CD4-positive, alpha-beta memory T cell (primary cell): Measurements from ENCODE around the gene FAM83G. TPM values are rescaled to one million over a fixed set of nuclear protein-coding genes. Genes with fewer than 3 reads are reported as not detected.

Source experiments
- CTCF ChIA-PET: fragments of 350-600 bp; sonication (Branson Sonifier 250); formaldehyde crosslinking; loops from one replicate; lab custom pipeline; 2021; ENCODE audit warnings: inconsistent platforms; ENCODE audit not compliant: partially characterized antibody; lab: Charles Lee
- POLR2A ChIA-PET: fragments of 350-600 bp; sonication (Branson Sonifier 250); formaldehyde crosslinking; loops from one replicate; lab custom pipeline; 2021; ENCODE audit not compliant: partially characterized antibody; lab: Charles Lee
- DNase-seq, 5 donors: peaks; one replicate each; pipeline versions ENCODE4 v3.0.0 to v3.0.0-alpha.2; 2020 to 2022; ENCODE audit warnings: mixed read lengths in 1 of 5
- H3K27ac ChIP-seq: one replicate; pipeline ENCODE4 v1.7.0; 2013; ENCODE audit warnings: low read depth, low read length
- H3K27me3 ChIP-seq: 2 replicates; pipeline ENCODE4 v1.7.0; 2013; ENCODE audit warnings: mild to moderate bottlenecking, low read length, moderate library complexity; ENCODE audit not compliant: insufficient read depth
- H3K36me3 ChIP-seq: 2 replicates; pipeline ENCODE4 v1.7.0; 2013; ENCODE audit warnings: mild to moderate bottlenecking, low read length, moderate library complexity; ENCODE audit not compliant: insufficient read depth
- H3K4me1 ChIP-seq: 2 replicates; pipeline ENCODE4 v1.7.0; 2013; ENCODE audit warnings: mild to moderate bottlenecking, low read length, moderate library complexity; ENCODE audit not compliant: insufficient read depth
- H3K4me3 ChIP-seq, 2 donors: one replicate each; pipeline ENCODE4 v1.7.0; 2013; ENCODE audit warnings: low read length in 2 of 2, mild to moderate bottlenecking in 1 of 2
- H3K9me3 ChIP-seq, 2 donors: one replicate each; pipeline ENCODE4 v1.7.0; 2013; ENCODE audit warnings: low read length in 2 of 2, control low read depth in 1 of 2; ENCODE audit not compliant: control insufficient read depth in 1 of 2
- H3K27ac Mint-ChIP-seq, 7 donors: one replicate each; pipeline ENCODE4 v1.8.0; 2020 to 2021; ENCODE audit warnings: mixed read lengths in 7 of 7, mild to moderate bottlenecking in 6 of 7, inconsistent platforms in 3 of 7, moderate library complexity in 3 of 7
- H3K27me3 Mint-ChIP-seq, 2 donors: one replicate each; pipeline ENCODE4 v1.8.0; 2020 to 2021; ENCODE audit warnings: mixed read lengths in 2 of 2
- H3K36me3 Mint-ChIP-seq, 2 donors: one replicate each; pipeline ENCODE4 v1.8.0; 2020 to 2021; ENCODE audit warnings: mixed read lengths in 2 of 2, inconsistent platforms in 1 of 2, mild to moderate bottlenecking in 1 of 2
- H3K4me1 Mint-ChIP-seq, 4 donors: one replicate each; pipeline ENCODE4 v1.8.0; 2020 to 2021; ENCODE audit warnings: mixed read lengths in 4 of 4, mild to moderate bottlenecking in 1 of 4
- H3K4me3 Mint-ChIP-seq, 8 donors: one replicate each; pipeline ENCODE4 v1.8.0; 2020 to 2021; ENCODE audit warnings: mixed read lengths in 8 of 8, mild to moderate bottlenecking in 7 of 8, moderate library complexity in 6 of 8, inconsistent platforms in 3 of 8
- H3K9me3 Mint-ChIP-seq, 8 donors: one replicate each; pipeline ENCODE4 v1.8.0; 2020 to 2021; ENCODE audit warnings: mixed read lengths in 8 of 8, mild to moderate bottlenecking in 5 of 8, inconsistent platforms in 3 of 8, moderate library complexity in 1 of 8
- intact Hi-C: fragments of 100-400 bp; cut with micrococcal nuclease; formaldehyde crosslinking; loops from one replicate; pipeline ENCODE4 v1.15.1; 2023
- polyA plus RNA-seq, 2 donors: library from polyadenylated mRNA; unstranded; fragments of 300-500 nt; fragmentation: Illumina TruSeq; gene quantifications; one replicate each; pipeline ENCODE4 v1.2.3, GENCODE V29; 2021
- total RNA-seq, 2 experiments: library from RNA; stranded (reverse); gene quantifications; one replicate each; pipeline ENCODE4 v1.2.3, GENCODE V29; 2021

Gene FAM83G
- total and polyA plus RNA-seq, 4 experiments from 2014 or later, result 1.6 to 15.1 (median 10.3) TPM

DNA sequence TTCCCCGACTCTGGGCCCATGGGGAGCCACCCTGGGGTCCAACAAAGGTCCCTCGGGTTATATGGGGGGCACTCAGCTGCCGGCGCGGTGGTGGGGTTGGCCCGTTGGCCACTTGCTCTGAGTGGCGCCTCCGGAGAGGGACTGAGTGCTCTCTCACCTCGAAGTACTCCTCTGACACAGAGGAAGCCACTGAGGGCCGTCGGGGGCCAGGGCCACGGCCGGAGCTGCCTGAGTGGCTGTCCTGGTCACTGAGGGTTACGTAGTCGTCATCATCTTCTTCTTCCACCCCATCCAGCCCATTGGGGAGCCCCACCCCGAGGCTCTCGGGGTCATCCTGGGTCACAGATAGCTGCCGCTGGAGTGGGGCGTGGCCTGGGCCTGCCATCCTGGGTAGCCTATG lies 26.9 kb downstream of the FAM83G start:
- Histone ChIP-seq H3K27ac (no peak overlapping the region), H3K36me3 (peaks cover 9% of the 10 kb centered on the region), H3K4me1 (no peaks in the 10 kb centered on the region), H3K27me3 (no peaks in the 10 kb centered on the region), H3K4me3 (no peak overlapping the region), H3K9me3 (no peaks in the 10 kb centered on the region)
- Mint-ChIP-seq H3K9me3 (no peaks in the 10 kb centered on the region), H3K4me3 (no peak overlapping the region), H3K36me3 (peaks cover 0 to 30% of the 10 kb centered on the region in 2 donors), H3K27me3 (no peaks in the 10 kb centered on the region), H3K4me1 (no peaks in the 10 kb centered on the region), H3K27ac (no peak overlapping the region)
- ChIA-PET CTCF (interaction anchor here (1.5 kb wide), 1 partner anchor 17 kb away, joined by 6 read pairs; no protein-coding TSS in a partner anchor), POLR2A (no interaction called here)
- intact Hi-C loops, result no loop called here
- DNase-seq, result no peak

DNA sequence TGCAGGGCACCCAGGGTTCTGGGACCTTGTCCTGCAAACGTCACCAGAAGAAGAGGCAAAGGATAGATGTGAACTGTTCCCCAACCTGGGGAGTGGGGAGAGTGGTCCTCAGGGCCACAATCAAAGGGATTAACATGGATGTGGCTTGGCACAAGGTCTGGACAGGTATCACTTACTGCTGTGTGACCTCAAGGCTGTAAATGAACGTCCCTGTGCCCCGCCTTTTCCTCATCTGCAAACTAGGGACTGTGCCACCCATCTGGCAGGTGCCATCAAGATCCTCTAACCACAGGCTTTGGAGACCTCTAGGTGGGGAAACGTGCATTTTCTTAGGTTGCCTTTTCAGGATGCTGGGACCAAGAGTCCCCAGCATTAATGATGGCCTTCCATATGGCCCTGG lies 27.5 kb downstream of the FAM83G start:
- no peaks in the 10 kb centered on the region for H3K4me1 ChIP-seq
- no peak overlapping the region for H3K27ac ChIP-seq
- H3K9me3 ChIP-seq, result no peaks in the 10 kb centered on the region
- Mint-ChIP-seq H3K4me1 (no peaks in the 10 kb centered on the region), H3K27me3 (no peaks in the 10 kb centered on the region), H3K9me3 (no peaks in the 10 kb centered on the region), H3K36me3 (peaks cover 0 to 30% of the 10 kb centered on the region in 2 donors), H3K4me3 (no peak overlapping the region), H3K27ac (no peak overlapping the region)
- ChIA-PET POLR2A (no interaction called here), CTCF (interaction anchor here (1.5 kb wide), 1 partner anchor 16 kb away, joined by 6 read pairs; no protein-coding TSS in a partner anchor)
- no peaks in the 10 kb centered on the region for H3K27me3 ChIP-seq
- H3K36me3 ChIP-seq, result peaks cover 9% of the 10 kb centered on the region
- intact Hi-C loops, result no loop called here
- no peak for DNase-seq
- no peak overlapping the region for H3K4me3 ChIP-seq

DNA sequence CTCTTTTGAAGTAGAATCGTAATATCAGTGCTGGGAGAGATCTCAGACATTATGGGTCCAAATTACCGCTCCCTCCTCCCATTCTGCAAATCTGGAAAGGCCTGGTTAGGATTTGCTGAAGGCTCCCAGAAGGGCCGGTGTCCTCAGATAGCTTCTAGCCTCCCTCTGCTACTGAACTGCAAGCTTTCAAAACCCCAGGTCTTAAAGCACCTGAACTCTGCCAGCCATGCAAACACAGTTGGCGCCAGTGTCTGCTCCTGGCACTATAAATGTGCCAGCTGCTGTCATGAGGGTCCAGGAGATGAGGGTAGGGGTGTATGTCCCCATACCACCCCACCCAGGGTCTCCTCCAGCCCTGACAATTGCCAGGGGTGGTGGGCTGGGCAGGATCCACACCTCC lies 28.4 kb downstream of the FAM83G start:
- Histone ChIP-seq H3K36me3 (peaks cover 9% of the 10 kb centered on the region), H3K9me3 (no peaks in the 10 kb centered on the region), H3K4me3 (no peak overlapping the region), H3K4me1 (no peaks in the 10 kb centered on the region), H3K27ac (no peak overlapping the region), H3K27me3 (no peaks in the 10 kb centered on the region)
- POLR2A ChIA-PET, result no interaction called here
- intact Hi-C loops, result no loop called here
- peaks cover 0 to 30% of the 10 kb centered on the region in 2 donors for H3K36me3 Mint-ChIP-seq
- no peak for DNase-seq
- H3K4me3 Mint-ChIP-seq, result no peak overlapping the region
- no peaks in the 10 kb centered on the region for H3K4me1 Mint-ChIP-seq
- no peak overlapping the region for H3K27ac Mint-ChIP-seq
- no peaks in the 10 kb centered on the region for H3K9me3 Mint-ChIP-seq
- no peaks in the 10 kb centered on the region for H3K27me3 Mint-ChIP-seq
- CTCF ChIA-PET, result interaction anchor here (1.1 kb wide), 1 partner anchor 15 kb away, joined by 8 read pairs; no protein-coding TSS in a partner anchor

DNA sequence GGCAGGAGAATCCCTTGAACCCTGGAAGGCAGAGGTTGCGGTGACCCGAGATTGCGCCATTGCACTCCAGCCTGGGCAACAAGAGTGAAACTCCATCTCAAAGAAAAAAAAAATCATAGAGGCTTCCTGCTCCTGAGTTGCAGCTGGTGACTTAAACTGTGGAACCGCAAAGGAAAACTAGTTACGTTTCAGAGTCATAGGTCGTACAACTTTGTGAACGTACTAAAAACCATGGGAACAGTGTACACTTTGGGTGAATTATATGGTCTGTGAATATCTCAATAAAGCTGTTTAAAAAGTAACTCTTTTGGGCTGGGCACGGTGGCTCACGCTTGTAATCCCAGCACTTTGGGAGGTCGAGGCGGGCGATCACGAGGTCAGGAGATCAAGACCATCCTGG lies 29.0 kb downstream of the FAM83G start:
- intact Hi-C loops, result no loop called here
- no peaks in the 10 kb centered on the region for H3K27me3 ChIP-seq
- DNase-seq, result no peak
- ChIA-PET POLR2A (no interaction called here), CTCF (interaction anchor here (1.1 kb wide), 1 partner anchor 15 kb away, joined by 8 read pairs; no protein-coding TSS in a partner anchor)
- H3K4me3 ChIP-seq, result no peak overlapping the region
- no peaks in the 10 kb centered on the region for H3K4me1 ChIP-seq
- peaks cover 9% of the 10 kb centered on the region for H3K36me3 ChIP-seq
- Mint-ChIP-seq H3K27me3 (no peaks in the 10 kb centered on the region), H3K36me3 (peaks cover 0 to 28% of the 10 kb centered on the region in 2 donors), H3K4me1 (no peaks in the 10 kb centered on the region), H3K4me3 (no peak overlapping the region), H3K9me3 (no peaks in the 10 kb centered on the region), H3K27ac (no peak overlapping the region)
- no peaks in the 10 kb centered on the region for H3K9me3 ChIP-seq
- H3K27ac ChIP-seq, result no peak overlapping the region

DNA sequence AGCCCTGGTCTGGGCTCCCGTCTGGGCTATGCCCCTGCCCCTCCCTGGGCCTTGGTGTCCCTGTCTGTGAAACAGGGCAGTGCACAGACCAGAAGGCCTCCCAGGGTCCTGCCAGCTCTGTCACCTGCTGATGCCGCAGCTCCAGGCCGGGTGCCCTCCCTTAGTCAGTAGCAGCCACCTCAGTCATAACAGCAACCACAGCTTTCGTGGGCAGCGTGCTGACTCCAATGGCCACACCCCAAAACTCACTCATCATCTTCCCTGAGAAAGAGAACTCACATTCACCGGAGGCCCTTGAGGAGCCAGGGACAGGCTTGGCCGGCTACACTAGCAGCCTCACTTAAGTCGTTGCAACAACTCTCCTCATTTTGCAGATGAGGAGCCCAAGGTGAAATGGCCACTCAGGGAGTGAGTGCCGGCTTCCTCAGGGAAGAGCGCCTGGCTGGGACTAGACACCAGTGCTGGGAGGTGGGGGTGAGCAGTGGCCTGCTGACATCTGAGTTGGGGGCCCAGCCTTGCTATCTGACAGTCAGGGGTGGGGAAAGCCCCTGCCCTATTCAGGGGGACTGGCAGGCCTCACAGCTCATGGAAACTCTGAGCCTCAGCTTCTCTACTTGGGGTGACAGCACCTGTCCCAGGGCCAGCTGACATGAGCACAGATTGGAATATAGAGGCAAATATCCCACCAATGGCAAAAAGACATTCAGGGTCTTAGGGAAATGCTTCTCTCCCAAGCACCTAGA lies 30.0 kb downstream of the FAM83G start:
- Mint-ChIP-seq H3K36me3 (peaks cover 3 to 24% of the 10 kb centered on the region in 2 donors), H3K4me1 (peaks cover 4 to 10% (median 7%) of the 10 kb centered on the region in 4 donors), H3K9me3 (no peaks in the 10 kb centered on the region), H3K27ac (no peak overlapping the region), H3K27me3 (no peaks in the 10 kb centered on the region), H3K4me3 (no peak overlapping the region)
- Histone ChIP-seq H3K36me3 (peaks cover 9% of the 10 kb centered on the region), H3K27me3 (no peaks in the 10 kb centered on the region), H3K9me3 (no peaks in the 10 kb centered on the region), H3K4me3 (no peak overlapping the region), H3K4me1 (peaks cover 4% of the 10 kb centered on the region), H3K27ac (no peak overlapping the region)
- ChIA-PET POLR2A (no interaction called here), CTCF (no interaction called here)
- intact Hi-C loops, result no loop called here
- no peak for DNase-seq

DNA sequence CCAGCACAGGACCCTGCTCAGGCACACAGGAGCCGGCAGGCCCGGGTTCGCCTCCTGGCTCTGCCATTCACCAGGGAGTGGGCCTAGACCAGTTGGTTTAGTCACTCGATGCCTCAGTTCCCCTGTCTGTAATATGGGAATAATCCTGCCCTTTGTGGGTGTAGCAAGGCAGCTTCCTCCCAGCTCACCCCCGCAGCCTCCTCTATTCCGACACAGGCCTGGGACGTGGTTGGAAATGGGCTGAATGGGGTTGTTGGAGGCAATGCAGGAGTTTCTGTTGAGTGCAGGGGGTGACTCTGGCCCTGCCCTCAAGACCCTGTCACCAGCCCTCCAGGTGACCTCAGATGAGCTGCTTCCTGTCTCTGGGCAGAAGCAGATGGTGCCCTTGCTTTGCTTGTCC lies 32.8 kb downstream of the FAM83G start:
- intact Hi-C loops, result no loop called here
- Mint-ChIP-seq H3K4me1 (peaks cover 5 to 14% (median 11%) of the 10 kb centered on the region in 4 donors), H3K27me3 (no peaks in the 10 kb centered on the region), H3K9me3 (no peaks in the 10 kb centered on the region), H3K27ac (no peak overlapping the region), H3K36me3 (peaks cover 3 to 8% of the 10 kb centered on the region in 2 donors), H3K4me3 (no peak overlapping the region)
- Histone ChIP-seq H3K4me1 (peaks cover 4% of the 10 kb centered on the region), H3K27me3 (no peaks in the 10 kb centered on the region), H3K27ac (no peak overlapping the region), H3K4me3 (no peak overlapping the region), H3K9me3 (no peaks in the 10 kb centered on the region), H3K36me3 (peaks cover 5% of the 10 kb centered on the region)
- no peak for DNase-seq
- ChIA-PET POLR2A (no interaction called here), CTCF (interaction anchor here (2.2 kb wide), 1 partner anchor 11 kb away, joined by 9 read pairs; no protein-coding TSS in a partner anchor)

DNA sequence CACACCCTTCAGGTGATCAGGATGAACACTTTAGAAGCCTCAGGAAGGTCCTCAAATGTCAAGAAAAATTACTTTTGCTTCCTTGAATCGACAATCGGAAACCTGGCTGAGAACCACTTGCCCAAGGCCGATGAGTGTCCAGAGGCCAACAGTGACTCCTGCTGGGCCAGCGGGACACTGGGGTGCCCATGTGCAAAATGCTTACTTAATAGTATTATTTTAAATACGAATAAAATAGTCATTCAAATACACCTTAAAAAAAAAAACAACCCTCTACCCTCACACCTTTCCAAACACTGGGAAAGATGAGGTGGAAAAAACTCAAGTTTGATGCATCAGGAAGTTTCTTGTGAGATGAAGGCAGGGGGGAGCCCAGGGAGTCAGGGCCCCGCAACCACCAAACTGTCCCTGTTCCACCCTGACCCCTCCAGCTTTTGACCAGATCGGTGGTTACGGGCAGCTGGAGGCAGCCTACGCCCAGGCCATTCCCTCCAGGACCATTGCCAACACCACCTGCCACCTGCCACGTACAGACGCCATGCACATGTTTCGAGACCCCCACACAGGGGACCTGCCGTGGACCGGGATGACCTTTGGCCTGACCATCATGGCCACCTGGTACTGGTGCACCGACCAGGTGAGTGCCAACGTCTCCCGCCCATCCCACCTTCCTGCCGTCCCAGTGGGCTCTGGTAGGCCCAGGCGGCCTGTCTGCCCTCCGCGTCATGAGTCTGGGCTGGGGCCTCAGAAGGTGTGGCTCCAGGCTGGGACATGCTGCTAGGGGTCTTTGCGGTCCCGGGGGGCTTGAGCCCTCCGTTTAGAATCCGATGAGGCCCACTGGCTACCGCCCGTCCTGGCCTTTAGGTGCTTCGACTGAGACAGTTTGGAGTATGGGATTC lies 33.7 kb downstream of the FAM83G start:
- ChIA-PET CTCF (interaction anchor here (2.2 to 2.3 kb wide), 2 partner anchors 10 kb away, joined by 9 to 12 read pairs; no protein-coding TSS in a partner anchor), POLR2A (no interaction called here)
- Histone ChIP-seq H3K4me1 (peaks cover 4% of the 10 kb centered on the region), H3K9me3 (no peaks in the 10 kb centered on the region), H3K36me3 (no peaks in the 10 kb centered on the region), H3K27ac (no peak overlapping the region), H3K27me3 (no peaks in the 10 kb centered on the region), H3K4me3 (no peak overlapping the region)
- no peak for DNase-seq
- intact Hi-C loops, result no loop called here
- Mint-ChIP-seq H3K27ac (peak overlapping the region in 3 of 7 donors; percentile 35 to 78 (median 37)), H3K4me1 (peaks cover 5 to 14% (median 11%) of the 10 kb centered on the region in 4 donors), H3K36me3 (peaks cover 3 to 5% of the 10 kb centered on the region in 2 donors), H3K9me3 (no peaks in the 10 kb centered on the region), H3K27me3 (no peaks in the 10 kb centered on the region), H3K4me3 (no peak overlapping the region)
